Measurements from ENCODE around the gene ABCC10.
A peak's percentile ranks its signal among the peaks of the same experiment; 100 is the strongest.
"Not testable (repeated sequence)": the region's sequence is repeated elsewhere in the genome, so short reads cannot be mapped to it uniquely, and the experiment has no call there.

The ABCC10 gene

GRCh38 chr6:43465948-43466347 lies 38.6 kb downstream of the ABCC10 start:
- Mint-ChIP-seq H3K9me3 (no peaks in the 10 kb centered on the region), H3K27ac (no peak overlapping the region), H3K4me1 (no peaks in the 10 kb centered on the region), H3K36me3 (no peaks in the 10 kb centered on the region), H3K4me3 (no peak overlapping the region), H3K27me3 (peaks cover 53% of the 10 kb centered on the region)
- peak; percentile 56 for ATAC-seq

GRCh38 chr6:43467265-43467664 lies 39.9 kb downstream of the ABCC10 start:
- H3K27ac Mint-ChIP-seq, H3K36me3 Mint-ChIP-seq, H3K4me3 Mint-ChIP-seq, H3K9me3 Mint-ChIP-seq, H3K4me1 Mint-ChIP-seq, ATAC-seq: not testable (repeated sequence)
- peaks cover 50% of the 10 kb centered on the region for H3K27me3 Mint-ChIP-seq

GRCh38 chr6:43467752-43468151 lies 40.4 kb downstream of the ABCC10 start:
- no peak for ATAC-seq
- Mint-ChIP-seq H3K27me3 (peaks cover 45% of the 10 kb centered on the region), H3K4me1 (no peaks in the 10 kb centered on the region), H3K27ac (no peak overlapping the region), H3K4me3 (no peak overlapping the region), H3K9me3 (no peaks in the 10 kb centered on the region), H3K36me3 (no peaks in the 10 kb centered on the region)

DNA sequence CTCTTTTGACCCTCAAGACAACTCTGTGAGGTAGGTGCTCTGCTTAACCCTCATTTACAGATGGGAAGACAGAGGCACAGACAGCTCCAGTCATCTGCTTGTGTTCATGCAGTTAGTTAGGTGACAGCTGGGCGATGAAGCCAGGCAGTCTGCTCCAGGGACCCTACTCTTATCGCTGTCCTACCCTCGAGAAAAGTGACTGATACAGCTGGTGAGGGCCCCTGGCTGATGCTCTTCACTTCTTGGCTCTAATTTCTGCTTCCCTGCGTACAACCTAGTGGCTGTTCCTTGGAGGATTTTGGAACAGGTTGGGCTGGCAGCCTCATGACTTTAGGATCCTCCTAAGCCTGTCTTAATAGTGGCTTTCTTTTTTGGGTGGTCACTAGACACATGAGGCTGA lies 40.9 kb downstream of the ABCC10 start:
- Mint-ChIP-seq H3K9me3 (no peaks in the 10 kb centered on the region), H3K27me3 (peaks cover 40% of the 10 kb centered on the region), H3K27ac (no peak overlapping the region), H3K36me3 (no peaks in the 10 kb centered on the region), H3K4me3 (no peak overlapping the region), H3K4me1 (no peaks in the 10 kb centered on the region)
- no peak for ATAC-seq

DNA sequence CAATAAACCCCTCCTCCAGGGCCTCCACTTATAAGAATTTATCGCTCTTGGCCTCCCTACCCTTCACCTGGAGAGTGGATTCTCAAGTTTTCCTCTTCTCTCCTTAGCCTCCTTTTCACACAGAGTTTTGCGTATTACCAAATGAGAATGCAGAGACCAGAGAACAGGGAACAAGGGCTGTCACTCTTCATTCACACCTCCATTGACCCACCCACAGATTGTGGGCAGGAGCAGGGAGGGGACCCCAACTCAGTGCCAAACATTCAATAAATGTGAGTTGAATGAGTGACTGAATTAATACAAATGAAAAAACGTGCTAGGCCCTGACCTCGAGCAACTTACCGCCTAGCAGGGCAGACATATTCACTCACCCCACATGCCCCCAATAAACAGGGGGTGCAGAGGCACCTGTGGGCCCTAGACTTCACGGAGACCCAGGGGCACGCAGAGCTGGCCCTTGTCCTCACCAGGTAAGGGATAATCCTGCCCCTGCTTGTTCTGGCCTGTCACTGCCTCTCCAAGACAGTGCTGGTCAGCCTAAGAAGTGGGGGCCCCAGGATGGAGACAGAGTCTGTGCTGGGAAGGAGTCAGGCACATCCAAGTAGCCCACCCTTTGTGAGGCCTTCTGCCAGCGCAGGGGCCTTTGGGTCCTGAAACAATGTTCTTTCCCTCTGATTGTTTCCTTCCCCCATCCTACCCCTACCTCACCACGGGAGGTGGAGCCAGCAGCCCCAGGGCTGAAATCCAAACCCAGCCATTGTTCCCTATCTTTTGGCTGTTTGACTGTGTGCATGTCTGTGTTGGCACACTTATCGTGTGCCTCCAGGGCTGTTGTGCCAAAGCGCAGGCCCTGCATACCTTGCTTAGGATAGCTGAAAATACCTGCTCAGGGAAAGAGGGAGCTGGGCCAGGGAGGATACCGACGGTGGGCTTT lies 41.7 kb downstream of the ABCC10 start:
- Mint-ChIP-seq H3K4me1 (no peaks in the 10 kb centered on the region), H3K36me3 (no peaks in the 10 kb centered on the region), H3K9me3 (no peaks in the 10 kb centered on the region), H3K4me3 (no peak overlapping the region), H3K27me3 (peaks cover 37% of the 10 kb centered on the region), H3K27ac (no peak overlapping the region)
- ATAC-seq, result no peak

GRCh38 chr6:43469947-43470346 lies 42.6 kb downstream of the ABCC10 start:
- ATAC-seq, result no peak
- Mint-ChIP-seq H3K27me3 (peaks cover 37% of the 10 kb centered on the region), H3K4me3 (no peak overlapping the region), H3K27ac (no peak overlapping the region), H3K36me3 (no peaks in the 10 kb centered on the region), H3K9me3 (no peaks in the 10 kb centered on the region), H3K4me1 (no peaks in the 10 kb centered on the region)

DNA sequence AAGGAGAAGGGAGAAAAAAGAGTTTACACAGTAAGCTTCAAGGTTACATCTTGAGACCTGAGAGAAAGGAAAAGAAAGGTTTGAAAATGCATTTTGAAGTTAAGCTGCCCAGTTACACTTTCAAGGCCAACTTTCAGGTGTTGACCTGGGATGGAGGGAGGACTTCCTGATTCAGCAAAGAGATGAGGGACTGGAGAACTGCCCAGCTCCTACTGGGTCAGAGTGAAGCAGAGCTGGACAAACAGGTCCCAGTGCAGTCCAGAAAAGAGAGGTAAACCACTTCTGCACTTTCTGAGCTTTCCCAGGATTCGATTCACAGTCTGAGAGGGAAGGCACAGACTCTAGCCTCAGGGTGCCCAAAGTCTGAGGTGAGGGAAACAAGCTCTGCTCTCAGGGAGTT lies 44.1 kb downstream of the ABCC10 start:
- no peaks in the 10 kb centered on the region for H3K36me3 Mint-ChIP-seq
- no peak for ATAC-seq
- H3K9me3 Mint-ChIP-seq, result no peaks in the 10 kb centered on the region
- no peak overlapping the region for H3K4me3 Mint-ChIP-seq
- no peak overlapping the region for H3K27ac Mint-ChIP-seq
- H3K27me3 Mint-ChIP-seq, result peaks cover 37% of the 10 kb centered on the region
- no peaks in the 10 kb centered on the region for H3K4me1 Mint-ChIP-seq

DNA sequence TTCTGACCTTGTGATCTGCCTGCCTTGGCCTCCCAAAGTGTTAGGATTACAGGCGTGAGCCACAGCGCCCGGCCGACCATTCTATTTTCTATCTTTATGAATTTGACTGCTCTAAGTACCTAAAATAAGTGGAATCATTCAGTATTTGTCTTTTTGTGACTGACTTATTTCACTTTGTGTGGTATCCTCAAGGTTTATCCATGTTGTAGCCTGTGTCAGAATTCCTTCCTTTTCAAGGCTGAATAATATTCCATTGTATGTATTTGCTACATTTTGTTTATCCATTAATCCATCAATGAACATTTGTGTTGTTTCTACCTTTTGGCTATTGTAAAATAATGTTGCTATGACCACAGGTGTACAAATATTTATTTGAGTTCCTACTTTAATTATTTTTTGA lies 45.2 kb downstream of the ABCC10 start:
- H3K9me3 Mint-ChIP-seq, result no peaks in the 10 kb centered on the region
- no peaks in the 10 kb centered on the region for H3K36me3 Mint-ChIP-seq
- H3K27me3 Mint-ChIP-seq, result peaks cover 34% of the 10 kb centered on the region
- H3K4me3 Mint-ChIP-seq, result no peak overlapping the region
- no peak overlapping the region for H3K27ac Mint-ChIP-seq
- peaks cover 10% of the 10 kb centered on the region for H3K4me1 Mint-ChIP-seq
- no peak for ATAC-seq

- no peaks in the 10 kb centered on the region for H3K9me3 Mint-ChIP-seq
- peaks cover 30% of the 10 kb centered on the region for H3K4me1 Mint-ChIP-seq
- H3K36me3 Mint-ChIP-seq, result no peaks in the 10 kb centered on the region
- no peak overlapping the region for H3K27ac Mint-ChIP-seq
- no peak for ATAC-seq
- peaks cover 8% of the 10 kb centered on the region for H3K27me3 Mint-ChIP-seq
- H3K4me3 Mint-ChIP-seq, result no peak overlapping the region
Measured at GRCh38 chr6:43475516-43475915, 48.2 kb downstream of the ABCC10 start.

DNA sequence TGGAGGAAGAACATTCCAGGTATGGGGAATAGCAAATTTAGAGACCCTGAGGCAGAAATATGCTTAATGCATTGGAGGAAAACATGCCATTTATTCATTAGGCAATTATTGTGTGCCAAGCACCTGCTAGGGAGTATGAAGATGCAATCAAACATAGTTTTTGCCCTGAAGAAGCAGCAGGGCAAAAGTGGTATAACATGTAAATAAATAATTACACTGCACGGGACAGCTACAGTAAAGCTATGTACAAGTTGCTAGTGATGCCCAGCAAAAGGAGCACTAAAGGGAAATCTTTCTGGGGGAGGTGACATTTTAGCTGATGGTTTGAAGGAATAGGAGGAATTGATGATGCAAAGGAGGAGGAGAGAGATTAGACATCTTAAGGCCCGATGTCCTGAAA lies 49.4 kb downstream of the ABCC10 start:
- H3K27ac Mint-ChIP-seq, result peak overlapping the region; percentile 95
- H3K9me3 Mint-ChIP-seq, result no peaks in the 10 kb centered on the region
- peak overlapping the region; percentile 98 for H3K4me3 Mint-ChIP-seq
- no peaks in the 10 kb centered on the region for H3K36me3 Mint-ChIP-seq
- ATAC-seq, result peak; percentile 32
- no peaks in the 10 kb centered on the region for H3K27me3 Mint-ChIP-seq
- peaks cover 30% of the 10 kb centered on the region for H3K4me1 Mint-ChIP-seq

DNA sequence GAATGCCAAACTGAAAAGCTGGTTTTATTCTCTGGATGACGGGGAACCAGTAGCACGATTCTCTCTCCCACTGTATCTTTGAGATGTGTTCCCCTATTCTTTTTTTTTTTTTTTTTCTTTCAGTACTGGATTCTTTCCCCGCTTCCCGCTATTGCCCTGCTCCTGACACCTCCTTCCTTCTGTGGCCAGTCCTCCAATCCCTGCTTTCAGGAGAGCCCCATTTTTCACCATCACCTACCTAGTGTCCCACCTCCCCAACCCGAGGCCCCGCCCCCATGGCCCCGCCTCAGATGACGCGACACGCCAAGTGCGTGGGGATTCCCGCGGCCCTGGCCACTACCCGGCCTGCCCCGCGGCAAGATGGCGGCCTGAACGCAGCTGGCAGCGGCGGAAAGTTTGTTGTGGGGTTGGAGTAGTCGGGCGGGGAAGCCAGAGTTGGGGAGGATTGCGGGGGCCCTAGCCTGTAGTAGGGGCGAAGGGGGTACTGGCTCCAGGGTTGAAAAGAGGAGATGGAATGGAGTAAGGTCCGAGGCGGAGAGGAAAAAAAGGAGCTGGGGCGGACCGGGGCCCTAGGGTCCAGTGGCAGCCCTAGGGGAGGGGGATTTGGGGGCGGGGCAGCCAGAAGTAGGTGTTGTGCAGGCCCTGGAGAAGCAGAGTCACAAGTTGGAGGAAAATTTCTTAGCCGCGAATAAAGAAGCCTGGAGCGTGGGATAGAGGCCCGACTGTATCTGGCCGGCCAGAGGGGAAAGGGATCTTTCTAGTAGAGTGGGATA lies 50.1 kb downstream of the ABCC10 start, which contains the start of gene TJAP1:
Gene TJAP1 (plus strand): TSS at position 336 of the 773 bp plus-strand sequence. CDS start 21,432 bp downstream, outside the sequence.
- peak within 1 kb of the TSS; percentile 95 for H3K27ac Mint-ChIP-seq
- H3K27me3 Mint-ChIP-seq, result no peaks in the 10 kb centered on the region
- peak; percentile 100 for ATAC-seq
- H3K36me3 Mint-ChIP-seq, result no peaks in the 10 kb centered on the region
- H3K9me3 Mint-ChIP-seq, result no peaks in the 10 kb centered on the region
- peak within 1 kb of the TSS; percentile 98 for H3K4me3 Mint-ChIP-seq
- peaks cover 30% of the 10 kb centered on the region for H3K4me1 Mint-ChIP-seq

DNA sequence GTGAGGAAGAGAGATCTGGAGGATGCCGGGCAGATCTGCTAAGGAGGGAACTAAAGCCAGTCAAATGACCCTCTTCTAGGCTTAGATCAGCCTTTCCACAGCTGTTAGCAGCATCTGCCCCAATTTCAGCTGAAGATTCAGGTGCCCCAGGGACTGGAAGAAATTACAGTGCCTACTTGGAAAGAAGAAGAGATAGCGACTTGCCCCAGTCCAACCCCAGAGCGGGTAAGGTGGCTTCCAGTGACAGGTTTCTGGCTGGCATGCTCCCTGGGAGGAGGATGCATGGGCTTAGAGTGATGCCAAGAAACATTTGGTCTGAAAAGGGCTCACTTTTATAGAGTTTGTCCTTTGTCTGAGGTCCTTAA lies 50.6 kb downstream of the ABCC10 start:
- ATAC-seq, result no peak

GRCh38 chr6:43481075-43481474 lies 53.7 kb downstream of the ABCC10 start:
- H3K27me3 Mint-ChIP-seq, result no peaks in the 10 kb centered on the region
- ATAC-seq, result no peak

More for the DNA sequence above, 50.6 kb downstream of the ABCC10 start:
- Mint-ChIP-seq H3K9me3 (no peaks in the 10 kb centered on the region), H3K27ac (peak overlapping the region; percentile 95), H3K4me3 (peak overlapping the region; percentile 98), H3K36me3 (no peaks in the 10 kb centered on the region), H3K27me3 (no peaks in the 10 kb centered on the region), H3K4me1 (peaks cover 30% of the 10 kb centered on the region)

DNA sequence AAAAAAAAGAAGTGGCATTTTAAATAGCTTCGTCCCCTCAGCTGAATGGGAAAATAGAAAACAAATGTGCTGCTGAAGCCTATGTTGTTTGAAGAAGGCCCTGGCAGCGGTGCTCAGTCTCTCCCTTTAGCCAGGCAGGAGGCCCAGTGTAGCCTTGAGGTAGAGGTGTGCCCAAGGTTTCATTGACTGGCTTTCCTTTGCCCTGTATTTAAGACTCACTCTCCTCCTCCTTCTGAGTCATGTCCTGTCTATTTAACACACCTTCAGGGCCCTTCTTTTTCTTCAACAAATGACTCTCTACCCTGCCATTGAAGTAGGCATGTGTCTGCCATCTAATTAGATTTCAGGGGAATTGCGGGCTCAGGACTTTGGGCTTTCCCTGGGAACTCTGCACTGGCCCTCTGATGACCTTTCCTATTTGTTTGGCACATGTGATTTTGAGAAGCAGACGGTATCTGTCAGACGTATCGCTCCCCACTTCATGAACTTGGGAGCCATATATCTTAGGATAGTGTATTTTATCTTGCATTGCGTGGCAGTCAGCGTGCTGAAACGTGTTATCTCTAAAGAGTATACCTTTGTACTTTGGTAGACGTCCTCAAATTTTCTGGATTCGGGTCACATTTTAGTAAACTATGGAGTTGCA lies 54.4 kb downstream of the ABCC10 start:
- no peak for ATAC-seq

More at GRCh38 chr6:43481075-43481474, 53.7 kb downstream of the ABCC10 start:
- Mint-ChIP-seq H3K4me1 (peaks cover 37% of the 10 kb centered on the region), H3K4me3 (no peak overlapping the region), H3K27ac (no peak overlapping the region), H3K36me3 (peaks cover 6% of the 10 kb centered on the region), H3K9me3 (no peaks in the 10 kb centered on the region)

DNA sequence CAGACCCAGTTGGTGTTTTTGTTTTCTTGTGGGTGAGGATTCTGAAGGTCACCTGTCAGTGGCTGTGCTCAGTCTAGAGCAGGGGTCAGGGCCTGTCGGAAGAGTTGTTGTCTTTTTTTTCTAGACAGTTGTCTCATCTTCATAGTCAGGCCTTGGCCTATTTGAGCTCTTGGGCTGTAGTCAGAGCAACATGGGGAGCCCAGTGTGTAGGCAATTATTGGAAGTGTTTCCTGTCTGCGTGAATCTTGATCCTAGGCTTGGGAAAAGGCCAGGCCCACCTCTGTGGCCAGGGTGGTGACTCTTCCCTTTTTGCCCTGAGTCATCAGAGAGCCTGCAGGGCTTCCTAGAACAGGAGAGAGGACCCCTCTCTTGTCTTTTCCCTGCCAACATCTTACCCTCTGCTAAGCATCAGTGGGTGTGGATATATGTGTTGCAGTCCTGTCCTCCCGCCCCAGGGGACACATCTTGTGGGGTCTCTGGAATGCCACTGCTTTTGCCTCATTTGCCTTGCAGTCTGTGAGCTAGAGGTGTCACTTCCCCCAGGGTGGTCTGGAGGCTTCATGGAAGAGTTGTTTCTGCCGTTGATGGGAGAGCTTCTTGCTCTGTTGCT lies 61.4 kb downstream of the ABCC10 start:
- no peaks in the 10 kb centered on the region for H3K9me3 Mint-ChIP-seq
- H3K27me3 Mint-ChIP-seq, result no peaks in the 10 kb centered on the region
- H3K4me3 Mint-ChIP-seq, result no peak overlapping the region
- H3K4me1 Mint-ChIP-seq, result peaks cover 19% of the 10 kb centered on the region
- no peak overlapping the region for H3K27ac Mint-ChIP-seq
- no peak for ATAC-seq
- peaks cover 10% of the 10 kb centered on the region for H3K36me3 Mint-ChIP-seq

More for the DNA sequence above, 54.4 kb downstream of the ABCC10 start:
- Mint-ChIP-seq H3K27ac (no peak overlapping the region), H3K4me1 (peaks cover 34% of the 10 kb centered on the region), H3K9me3 (no peaks in the 10 kb centered on the region), H3K4me3 (no peak overlapping the region), H3K27me3 (no peaks in the 10 kb centered on the region), H3K36me3 (peaks cover 6% of the 10 kb centered on the region)

Measured in stimulated activated memory B cell treated with anti-CD40 and anti-IgM and Interleukin-4, amounts not matched to agents 10 μg/mL and 1 μg/mL and 100 μg/mL, for 72 hours (primary cell).